ENCODE data around the gene POGK. TPM values are rescaled to one million over a fixed set of nuclear protein-coding genes. Genes with fewer than 3 reads are reported as not detected.
"Not testable (repeated sequence)": the region's sequence is repeated elsewhere in the genome, so short reads cannot be mapped to it uniquely, and the experiment has no call there.

POGK gene
- total and polyA plus RNA-seq, 5 donors from 2014 or later = 11.9 to 19.1 (median 14.1) TPM

GRCh38 chr1:166875302-166875733 lies 36.0 kb downstream of the POGK start:
- ATAC-seq (ENCODE audit: low read depth in 2 of 2) = no peak
- Mint-ChIP-seq H3K27ac (peak overlapping the region; percentile 56 to 96 (median 89)), H3K4me1 (peaks cover 22 to 63% (median 47%) of the 10 kb centered on the region in 4 donors), H3K36me3 (peaks cover 4% of the 10 kb centered on the region), H3K9me3 (no peaks in the 10 kb centered on the region), H3K4me3 (peak overlapping the region; percentile 89 to 98 (median 92)), H3K27me3 (no peaks in the 10 kb centered on the region)
- no peak for DNase-seq
- Histone ChIP-seq H3K4me1 (ENCODE audit: control insufficient read depth, insufficient read depth, low read length, poor library complexity, severe bottlenecking) (peaks cover 17% of the 10 kb centered on the region), H3K9me3 (ENCODE audit: control insufficient read depth in 2 of 2, low read length in 2 of 2) (no peaks in the 10 kb centered on the region), H3K27me3 (ENCODE audit: control insufficient read depth, insufficient read depth, low read length) (no peaks in the 10 kb centered on the region), H3K4me3 (ENCODE audit: low read depth, low read length) (peak overlapping the region; percentile 81), H3K36me3 (ENCODE audit: control insufficient read depth, insufficient read depth, low read length) (no peaks in the 10 kb centered on the region), H3K27ac (ENCODE audit: insufficient read depth, low read length, poor library complexity, severe bottlenecking) (peak overlapping the region; percentile 87)

DNA sequence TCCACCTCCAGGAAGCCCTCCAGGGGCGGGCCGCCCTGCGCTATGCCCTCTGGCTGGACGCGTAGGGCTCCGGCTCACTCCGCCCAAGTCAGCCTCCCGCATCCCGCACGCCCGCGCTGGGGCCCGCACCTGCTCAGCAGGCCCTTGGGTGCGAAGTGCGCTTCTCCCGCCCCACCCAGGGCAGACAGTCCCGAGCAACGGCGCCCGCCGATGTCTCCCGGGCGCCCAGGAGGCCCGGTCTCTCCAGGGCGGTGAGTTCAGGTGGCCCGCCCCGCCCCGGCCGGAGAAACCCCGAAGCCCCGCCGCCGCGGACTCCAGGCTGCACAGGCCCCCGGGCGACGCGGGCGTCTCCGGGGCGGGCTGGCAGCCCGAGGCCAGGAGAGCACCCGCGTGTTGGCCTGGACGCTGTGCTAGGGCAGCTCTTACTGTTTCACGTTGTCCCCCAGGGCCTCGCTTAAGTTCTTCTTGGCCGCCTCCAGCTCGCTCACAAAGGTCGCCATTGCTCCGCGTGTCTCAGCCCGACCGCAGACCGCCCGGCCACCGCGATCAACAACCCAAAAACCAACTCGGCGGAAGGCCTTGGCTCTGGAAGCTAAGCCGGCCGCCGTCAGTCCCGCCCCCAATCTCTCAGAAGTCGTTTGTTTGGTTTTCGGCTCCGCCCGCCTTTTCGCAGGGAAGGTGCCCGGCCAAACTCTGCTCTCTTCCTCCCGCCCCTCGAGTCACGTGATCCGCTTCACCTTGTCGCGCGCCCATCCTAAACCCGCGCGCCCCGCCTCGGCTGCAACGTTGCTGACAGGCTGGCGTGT lies 36.7 kb downstream of the POGK start, which contains the start of gene TADA1:
Gene TADA1, minus strand, starts transcription at position 531 of the 806 bp plus-strand sequence. Its CDS starts 31 bp downstream, at position 500.
- peaks cover 22 to 58% (median 44%) of the 10 kb centered on the region in 4 donors for H3K4me1 Mint-ChIP-seq

DNA sequence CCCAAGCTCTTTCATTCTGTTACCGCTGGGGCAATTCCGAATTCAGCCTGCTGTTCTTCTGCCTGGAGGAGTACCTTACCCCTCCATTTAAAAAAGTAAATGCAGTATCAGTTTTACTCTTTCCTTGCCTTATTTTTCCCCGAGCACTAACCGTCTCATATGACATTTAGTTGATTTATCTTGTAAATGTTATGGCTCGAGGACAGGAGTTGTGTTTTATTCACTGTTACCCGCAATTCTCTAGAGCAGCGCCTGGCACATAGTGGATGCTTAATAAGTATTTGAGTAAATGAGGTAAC lies 37.2 kb downstream of the POGK start:
- H3K27ac Mint-ChIP-seq = peak overlapping the region; percentile 94 to 97 (median 96)
- peaks cover 4% of the 10 kb centered on the region for H3K36me3 Mint-ChIP-seq
- Histone ChIP-seq H3K27ac (ENCODE audit: insufficient read depth, low read length, poor library complexity, severe bottlenecking) (peak overlapping the region; percentile 87), H3K4me3 (ENCODE audit: low read depth, low read length) (peak overlapping the region; percentile 67), H3K9me3 (ENCODE audit: control insufficient read depth in 2 of 2, low read length in 2 of 2) (no peaks in the 10 kb centered on the region), H3K27me3 (ENCODE audit: control insufficient read depth, insufficient read depth, low read length) (no peaks in the 10 kb centered on the region), H3K36me3 (ENCODE audit: control insufficient read depth, insufficient read depth, low read length) (no peaks in the 10 kb centered on the region), H3K4me1 (ENCODE audit: control insufficient read depth, insufficient read depth, low read length, poor library complexity, severe bottlenecking) (peaks cover 17% of the 10 kb centered on the region)
- no peak for ATAC-seq (ENCODE audit: low read depth in 2 of 2)
- DNase-seq = no peak
- H3K4me1 Mint-ChIP-seq = peaks cover 22 to 52% (median 39%) of the 10 kb centered on the region in 4 donors
- H3K4me3 Mint-ChIP-seq = peak overlapping the region; percentile 93 to 100 (median 98)
- H3K27me3 Mint-ChIP-seq = peaks cover 3% of the 10 kb centered on the region
- no peaks in the 10 kb centered on the region for H3K9me3 Mint-ChIP-seq

More for the DNA sequence above, 36.7 kb downstream of the POGK start, which contains the start of gene TADA1:
- peak within 1 kb of the TSS; percentile 93 to 100 (median 98) for H3K4me3 Mint-ChIP-seq
- peak; percentile 93 to 96 for ATAC-seq (ENCODE audit: low read depth in 2 of 2)
- Histone ChIP-seq H3K27ac (ENCODE audit: insufficient read depth, low read length, poor library complexity, severe bottlenecking) (peak within 1 kb of the TSS; percentile 87), H3K27me3 (ENCODE audit: control insufficient read depth, insufficient read depth, low read length) (no peaks in the 10 kb centered on the region), H3K36me3 (ENCODE audit: control insufficient read depth, insufficient read depth, low read length) (no peaks in the 10 kb centered on the region), H3K4me3 (ENCODE audit: low read depth, low read length) (peak within 1 kb of the TSS; percentile 81), H3K4me1 (ENCODE audit: control insufficient read depth, insufficient read depth, low read length, poor library complexity, severe bottlenecking) (peaks cover 17% of the 10 kb centered on the region), H3K9me3 (ENCODE audit: control insufficient read depth in 2 of 2, low read length in 2 of 2) (no peaks in the 10 kb centered on the region)
- H3K36me3 Mint-ChIP-seq = peaks cover 4% of the 10 kb centered on the region
- H3K27me3 Mint-ChIP-seq = no peaks in the 10 kb centered on the region
- no peaks in the 10 kb centered on the region for H3K9me3 Mint-ChIP-seq
- peak within 1 kb of the TSS; percentile 94 to 97 (median 96) for H3K27ac Mint-ChIP-seq
- DNase-seq = peak; percentile 96 to 100 (median 96)

- H3K27ac ChIP-seq (ENCODE audit: insufficient read depth, low read length, poor library complexity, severe bottlenecking); H3K9me3 Mint-ChIP-seq; ATAC-seq (ENCODE audit: low read depth in 2 of 2); H3K36me3 ChIP-seq (ENCODE audit: control insufficient read depth, insufficient read depth, low read length); H3K9me3 ChIP-seq (ENCODE audit: control insufficient read depth in 2 of 2, low read length in 2 of 2); H3K27ac Mint-ChIP-seq; H3K4me3 ChIP-seq (ENCODE audit: low read depth, low read length); H3K27me3 ChIP-seq (ENCODE audit: control insufficient read depth, insufficient read depth, low read length); H3K36me3 Mint-ChIP-seq; DNase-seq; H3K4me3 Mint-ChIP-seq: not testable (repeated sequence)
- H3K4me1 ChIP-seq (ENCODE audit: control insufficient read depth, insufficient read depth, low read length, poor library complexity, severe bottlenecking) = peaks cover 13% of the 10 kb centered on the region
- H3K4me1 Mint-ChIP-seq = peaks cover 19 to 36% (median 27%) of the 10 kb centered on the region in 4 donors
- peaks cover 22% of the 10 kb centered on the region for H3K27me3 Mint-ChIP-seq
These were observed 39.1 kb downstream of the POGK start for GRCh38 chr1:166878173-166878917.

GRCh38 chr1:166882893-166883292 lies 43.6 kb downstream of the POGK start:
- Histone ChIP-seq H3K36me3 (ENCODE audit: control insufficient read depth, insufficient read depth, low read length) (no peaks in the 10 kb centered on the region), H3K9me3 (ENCODE audit: control insufficient read depth in 2 of 2, low read length in 2 of 2) (no peaks in the 10 kb centered on the region), H3K27ac (ENCODE audit: insufficient read depth, low read length, poor library complexity, severe bottlenecking) (no peak overlapping the region), H3K4me1 (ENCODE audit: control insufficient read depth, insufficient read depth, low read length, poor library complexity, severe bottlenecking) (peaks cover 7% of the 10 kb centered on the region), H3K27me3 (ENCODE audit: control insufficient read depth, insufficient read depth, low read length) (peaks cover 26% of the 10 kb centered on the region), H3K4me3 (ENCODE audit: low read depth, low read length) (no peak overlapping the region)
- H3K4me3 Mint-ChIP-seq = no peak overlapping the region
- H3K36me3 Mint-ChIP-seq = no peaks in the 10 kb centered on the region
- H3K9me3 Mint-ChIP-seq = peaks cover 0 to 8% (median 0%) of the 10 kb centered on the region in 7 donors
- H3K4me1 Mint-ChIP-seq = peaks cover under 1 to 21% (median 8%) of the 10 kb centered on the region in 4 donors
- no peak overlapping the region for H3K27ac Mint-ChIP-seq
- ATAC-seq (ENCODE audit: low read depth in 2 of 2) (no peak), DNase-seq (no peak)
- peaks cover 52% of the 10 kb centered on the region for H3K27me3 Mint-ChIP-seq

DNA sequence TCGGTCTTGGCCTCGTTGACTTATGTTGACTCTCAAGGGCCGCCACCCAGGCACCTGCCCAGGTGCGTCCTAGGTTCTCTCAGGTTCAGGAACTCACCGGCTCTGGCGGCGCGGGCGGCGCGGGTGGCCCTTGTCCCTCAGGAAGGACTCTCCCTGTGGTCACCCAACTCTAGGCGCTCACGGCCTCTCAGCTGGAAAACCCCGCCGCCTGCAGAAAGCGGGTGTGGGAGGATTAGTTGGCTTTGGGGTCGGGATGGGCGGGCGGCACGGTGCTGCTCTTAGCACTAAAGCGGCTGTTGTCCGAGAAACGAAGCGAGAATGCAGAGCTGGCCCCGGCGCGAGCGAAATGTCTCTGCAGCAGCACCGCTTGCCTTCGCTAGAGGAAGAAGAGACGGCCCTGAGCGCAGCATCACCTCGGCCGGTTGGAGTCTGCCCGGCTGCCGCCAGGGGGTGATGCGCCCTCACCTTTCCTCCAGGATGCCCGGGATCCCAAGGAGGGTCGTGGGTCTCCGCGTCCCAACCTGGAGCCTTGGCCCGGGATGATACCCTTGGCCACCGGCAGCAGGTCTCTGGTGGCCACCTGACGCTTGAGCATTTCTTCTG lies 44.9 kb downstream of the POGK start:
- no peak overlapping the region for H3K27ac ChIP-seq (ENCODE audit: insufficient read depth, low read length, poor library complexity, severe bottlenecking)
- H3K9me3 ChIP-seq (ENCODE audit: control insufficient read depth in 2 of 2, low read length in 2 of 2) = no peaks in the 10 kb centered on the region
- Mint-ChIP-seq H3K9me3 (peaks cover 0 to 8% (median 0%) of the 10 kb centered on the region in 7 donors), H3K27ac (no peak overlapping the region), H3K27me3 (peaks cover 64% of the 10 kb centered on the region), H3K36me3 (no peaks in the 10 kb centered on the region), H3K4me3 (no peak overlapping the region), H3K4me1 (peaks cover 0 to 21% (median 8%) of the 10 kb centered on the region in 4 donors)
- H3K4me3 ChIP-seq (ENCODE audit: low read depth, low read length) = no peak overlapping the region
- H3K36me3 ChIP-seq (ENCODE audit: control insufficient read depth, insufficient read depth, low read length) = no peaks in the 10 kb centered on the region
- H3K27me3 ChIP-seq (ENCODE audit: control insufficient read depth, insufficient read depth, low read length) = peaks cover 35% of the 10 kb centered on the region
- H3K4me1 ChIP-seq (ENCODE audit: control insufficient read depth, insufficient read depth, low read length, poor library complexity, severe bottlenecking) = peaks cover 7% of the 10 kb centered on the region
- no peak for ATAC-seq (ENCODE audit: low read depth in 2 of 2)
- peak in 2 of 3 donors; percentile 16 to 36 for DNase-seq

DNA sequence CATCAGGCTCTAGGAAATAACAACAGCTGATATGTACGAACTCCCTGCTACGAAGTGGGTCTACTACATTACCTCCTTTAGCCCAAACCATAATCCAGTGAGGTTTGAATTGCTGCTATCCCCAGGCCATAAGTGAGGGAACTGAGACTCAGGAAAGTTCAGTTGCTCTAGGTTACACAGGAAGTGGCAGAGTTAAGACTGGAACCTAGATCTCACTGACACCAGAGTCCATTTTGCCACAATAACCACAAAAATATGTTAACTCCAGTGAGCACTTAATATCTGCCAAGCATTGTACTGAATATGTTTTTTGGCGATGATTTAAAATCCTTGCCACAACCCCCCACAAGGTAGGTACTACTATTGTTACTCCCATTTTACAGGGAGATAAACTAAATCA lies 45.7 kb downstream of the POGK start:
- H3K36me3 ChIP-seq (ENCODE audit: control insufficient read depth, insufficient read depth, low read length) = no peaks in the 10 kb centered on the region
- no peak overlapping the region for H3K4me3 ChIP-seq (ENCODE audit: low read depth, low read length)
- Mint-ChIP-seq H3K4me1 (peaks cover 0 to 21% (median 8%) of the 10 kb centered on the region in 4 donors), H3K27me3 (peaks cover 71% of the 10 kb centered on the region), H3K9me3 (peaks cover 0 to 8% (median 0%) of the 10 kb centered on the region in 7 donors), H3K4me3 (no peak overlapping the region), H3K27ac (no peak overlapping the region), H3K36me3 (no peaks in the 10 kb centered on the region)
- peaks cover 7% of the 10 kb centered on the region for H3K4me1 ChIP-seq (ENCODE audit: control insufficient read depth, insufficient read depth, low read length, poor library complexity, severe bottlenecking)
- DNase-seq (peak in 1 of 3 donors; percentile 29), ATAC-seq (ENCODE audit: low read depth in 2 of 2) (peak in 1 of 2 donors; percentile 39)
- no peak overlapping the region for H3K27ac ChIP-seq (ENCODE audit: insufficient read depth, low read length, poor library complexity, severe bottlenecking)
- peaks cover 35% of the 10 kb centered on the region for H3K27me3 ChIP-seq (ENCODE audit: control insufficient read depth, insufficient read depth, low read length)
- no peaks in the 10 kb centered on the region for H3K9me3 ChIP-seq (ENCODE audit: control insufficient read depth in 2 of 2, low read length in 2 of 2)

Data from CD4-positive, CD25-positive, alpha-beta regulatory T cell (primary cell).